Activated CD4-positive, alpha-beta T cell treated with anti-CD3 and anti-CD28 coated beads, Interleukin-2, amount 10 ng/mL, durations not matched to agents 7 days and 5 days (primary cell): ENCODE results near the gene TRIM75. TPM values are rescaled to one million over a fixed set of nuclear protein-coding genes. Genes with fewer than 3 reads are reported as not detected.
"Not testable (repeated sequence)": the region's sequence is repeated elsewhere in the genome, so short reads cannot be mapped to it uniquely, and the experiment has no call there.

Source experiments
- CTCF ChIA-PET: fragments of 350-600 bp; sonication (Branson Sonifier 250); formaldehyde crosslinking; loops from one replicate; lab custom pipeline; 2021; ENCODE audit warnings: antibody characterized with exemption; lab: Charles Lee
- POLR2A ChIA-PET: fragments of 350-600 bp; sonication (Branson Sonifier 250); formaldehyde crosslinking; loops from one replicate; lab custom pipeline; 2021; ENCODE audit warnings: antibody characterized with exemption; lab: Charles Lee
- DNase-seq: peaks from one replicate; pipeline ENCODE4 v3.0.0-alpha.2; 2020
- H3K27ac Mint-ChIP-seq: one replicate; pipeline ENCODE4 v1.8.0; 2021; ENCODE audit warnings: mild to moderate bottlenecking, moderate library complexity, mixed read lengths
- H3K27me3 Mint-ChIP-seq: one replicate; pipeline ENCODE4 v1.8.0; 2021; ENCODE audit warnings: mixed read lengths
- H3K36me3 Mint-ChIP-seq: one replicate; pipeline ENCODE4 v1.8.0; 2021; ENCODE audit warnings: low read depth, mixed read lengths
- H3K4me1 Mint-ChIP-seq: one replicate; pipeline ENCODE4 v1.8.0; 2021; ENCODE audit warnings: mixed read lengths
- H3K4me3 Mint-ChIP-seq: one replicate; pipeline ENCODE4 v1.8.0; 2021; ENCODE audit warnings: mild to moderate bottlenecking, moderate library complexity, mixed read lengths
- H3K9me3 Mint-ChIP-seq: one replicate; pipeline ENCODE4 v1.8.0; 2021; ENCODE audit warnings: mixed read lengths
- total RNA-seq, 2 experiments: library from RNA; stranded (reverse); gene quantifications; one replicate each; pipeline ENCODE4 v1.2.3, GENCODE V29; 2021

Gene TRIM75
- total RNA-seq, 2 experiments from 2014 or later: not detected

DNA sequence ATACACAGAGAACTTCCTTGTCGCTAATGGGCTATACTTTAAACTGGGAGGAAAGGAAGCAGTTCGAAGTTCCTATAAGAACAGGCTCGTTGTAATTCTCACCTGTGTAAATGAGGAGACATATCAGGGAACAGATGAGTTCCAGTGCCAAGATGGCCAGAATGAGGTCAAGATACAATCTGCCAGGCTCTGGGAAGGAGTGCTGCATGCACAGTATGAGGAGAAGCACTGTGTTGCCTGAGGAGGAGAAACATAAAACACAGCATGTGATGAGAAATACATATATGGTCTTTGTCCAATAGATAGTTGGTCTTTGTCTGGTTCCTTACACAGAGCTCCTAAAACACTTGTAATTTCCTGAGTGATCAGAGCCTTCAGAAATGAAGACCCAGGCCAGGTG, 34.7 kb downstream of the TRIM75 start:
- DNase-seq: no peak
- H3K27me3 Mint-ChIP-seq: no peaks in the 10 kb centered on the region
- ChIA-PET CTCF (no interaction called here), POLR2A (no interaction called here)
- no peaks in the 10 kb centered on the region for H3K4me1 Mint-ChIP-seq
- H3K4me3 Mint-ChIP-seq: no peak overlapping the region
- no peaks in the 10 kb centered on the region for H3K9me3 Mint-ChIP-seq
- no peak overlapping the region for H3K27ac Mint-ChIP-seq
- H3K36me3 Mint-ChIP-seq: peaks cover 14% of the 10 kb centered on the region

DNA sequence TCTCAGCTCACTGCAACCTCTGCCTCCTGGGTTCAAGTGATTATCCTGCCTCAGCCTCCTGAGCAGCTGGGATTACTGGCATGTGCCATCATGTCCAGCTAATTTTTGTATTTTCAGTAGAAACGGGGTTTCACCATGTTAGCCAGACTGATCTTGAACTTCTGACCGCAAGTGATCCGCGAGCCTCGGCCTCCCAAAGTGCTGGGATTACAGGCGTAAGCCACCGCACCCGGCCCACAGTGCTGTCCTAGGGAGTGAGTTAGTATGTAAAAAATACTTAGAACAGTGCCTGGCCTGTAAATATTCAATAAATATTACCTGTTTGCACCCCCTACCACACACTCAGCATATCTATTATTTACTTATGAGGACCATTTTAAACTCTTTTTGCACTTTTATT, 38.5 kb downstream of the TRIM75 start:
- POLR2A ChIA-PET, H3K9me3 Mint-ChIP-seq, H3K27me3 Mint-ChIP-seq, H3K36me3 Mint-ChIP-seq, DNase-seq, H3K4me3 Mint-ChIP-seq, H3K27ac Mint-ChIP-seq, H3K4me1 Mint-ChIP-seq: not testable (repeated sequence)
- CTCF ChIA-PET: interaction anchor here (0.7 kb wide), 1 partner anchor 47 kb away, joined by 3 read pairs; no protein-coding TSS in a partner anchor

DNA sequence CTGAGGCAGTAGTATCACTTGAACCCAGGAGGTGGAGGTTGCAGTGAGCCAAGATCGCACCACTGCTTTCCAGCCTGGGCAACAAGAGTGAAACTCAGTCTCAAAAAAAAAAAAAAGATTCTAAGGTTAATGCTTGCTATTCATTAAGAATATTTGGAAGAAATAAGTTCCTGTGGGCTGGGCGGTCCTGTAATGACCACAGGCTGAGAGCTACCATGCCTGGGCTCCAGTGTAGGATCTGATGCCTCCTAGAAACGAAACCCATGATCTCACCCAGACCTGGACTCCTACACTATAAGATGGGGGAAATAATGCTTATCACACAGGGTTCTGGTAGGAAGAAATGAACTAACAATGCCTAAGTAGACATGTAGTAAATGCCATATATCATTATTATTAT, 41.2 kb downstream of the TRIM75 start:
- no peak overlapping the region for H3K27ac Mint-ChIP-seq
- ChIA-PET CTCF (interaction anchor here (0.9 kb wide), 1 partner anchor 9 kb away, joined by 4 read pairs; no protein-coding TSS in a partner anchor), POLR2A (no interaction called here)
- no peak overlapping the region for H3K4me3 Mint-ChIP-seq
- DNase-seq: no peak
- H3K4me1 Mint-ChIP-seq: no peaks in the 10 kb centered on the region
- H3K36me3 Mint-ChIP-seq: peaks cover 5% of the 10 kb centered on the region
- no peaks in the 10 kb centered on the region for H3K9me3 Mint-ChIP-seq
- no peaks in the 10 kb centered on the region for H3K27me3 Mint-ChIP-seq

DNA sequence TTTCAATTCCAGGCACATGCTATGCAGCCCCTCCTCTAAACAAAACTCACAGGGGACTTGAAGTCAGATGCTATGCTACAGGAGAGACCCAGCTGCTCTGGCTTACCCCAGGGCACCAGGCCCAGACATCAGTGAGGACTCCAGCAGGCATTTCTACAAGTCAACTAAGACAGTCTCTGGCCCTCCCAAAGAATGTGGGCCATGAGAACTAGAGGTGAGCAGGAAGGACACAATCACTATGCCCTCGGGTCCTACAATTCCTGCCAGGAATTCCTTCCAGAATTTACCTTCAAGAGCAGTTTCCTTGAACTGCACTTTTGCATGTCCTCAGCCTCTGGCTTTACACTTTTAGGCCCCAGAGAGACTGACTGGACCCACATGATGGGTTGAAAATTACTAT, 41.6 kb downstream of the TRIM75 start:
- H3K36me3 Mint-ChIP-seq: peaks cover 5% of the 10 kb centered on the region
- POLR2A ChIA-PET: no interaction called here
- CTCF ChIA-PET: interaction anchor here (0.9 kb wide), 1 partner anchor 9 kb away, joined by 4 read pairs; no protein-coding TSS in a partner anchor
- H3K27ac Mint-ChIP-seq: no peak overlapping the region
- no peak for DNase-seq
- no peak overlapping the region for H3K4me3 Mint-ChIP-seq
- H3K4me1 Mint-ChIP-seq: no peaks in the 10 kb centered on the region
- H3K9me3 Mint-ChIP-seq: no peaks in the 10 kb centered on the region
- no peaks in the 10 kb centered on the region for H3K27me3 Mint-ChIP-seq

DNA sequence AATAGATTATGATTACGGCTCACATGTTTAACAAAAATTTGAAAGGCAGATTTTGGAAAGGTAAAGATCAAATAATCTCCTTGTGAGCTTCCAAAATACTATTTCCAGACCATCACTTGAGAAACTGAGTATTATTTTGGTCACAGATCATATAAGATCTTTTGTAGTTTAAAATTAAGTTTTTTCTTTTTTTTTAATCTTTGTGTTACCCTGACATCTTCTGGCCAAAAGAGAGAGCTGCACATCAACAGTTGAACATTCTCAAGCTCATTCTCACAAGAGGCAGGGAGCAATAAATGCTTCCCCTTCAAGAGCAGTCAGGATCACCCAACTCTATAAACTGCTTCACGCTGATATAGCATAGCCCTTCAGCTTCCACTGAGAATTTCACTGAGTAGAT, 43.1 kb downstream of the TRIM75 start:
- peak; percentile 7 for DNase-seq
- H3K4me1 Mint-ChIP-seq: no peaks in the 10 kb centered on the region
- H3K27me3 Mint-ChIP-seq: no peaks in the 10 kb centered on the region
- H3K27ac Mint-ChIP-seq: no peak overlapping the region
- no peaks in the 10 kb centered on the region for H3K9me3 Mint-ChIP-seq
- peaks cover 8% of the 10 kb centered on the region for H3K36me3 Mint-ChIP-seq
- ChIA-PET CTCF (interaction anchor here (0.6 to 1.5 kb wide), 6 partner anchors 10 to 999 kb away, joined by 3 to 5 read pairs (median 3); no protein-coding TSS in a partner anchor), POLR2A (no interaction called here)
- no peak overlapping the region for H3K4me3 Mint-ChIP-seq

GRCh38 chr4:165101641-165102040, 48.0 kb downstream of the TRIM75 start:
- Mint-ChIP-seq H3K27ac (peak overlapping the region; percentile 36), H3K27me3 (no peaks in the 10 kb centered on the region), H3K36me3 (peaks cover 8% of the 10 kb centered on the region), H3K4me1 (no peaks in the 10 kb centered on the region), H3K4me3 (no peak overlapping the region), H3K9me3 (no peaks in the 10 kb centered on the region)
- POLR2A ChIA-PET: no interaction called here
- CTCF ChIA-PET: no interaction called here
- DNase-seq: no peak

GRCh38 chr4:165106518-165106917, 52.9 kb downstream of the TRIM75 start:
- ChIA-PET POLR2A (no interaction called here), CTCF (interaction anchor here (0.8 to 2.6 kb wide), 3 partner anchors 9 to 132 kb away, joined by 4 to 6 read pairs (median 5); no protein-coding TSS in a partner anchor)
- H3K36me3 Mint-ChIP-seq: no peaks in the 10 kb centered on the region
- no peak overlapping the region for H3K27ac Mint-ChIP-seq
- no peak overlapping the region for H3K4me3 Mint-ChIP-seq
- no peaks in the 10 kb centered on the region for H3K9me3 Mint-ChIP-seq
- no peak for DNase-seq
- peaks cover 5% of the 10 kb centered on the region for H3K4me1 Mint-ChIP-seq
- H3K27me3 Mint-ChIP-seq: no peaks in the 10 kb centered on the region

Other genes with a start within 250 kb of the TRIM75 start
- not detected for gene APELA, start 176.7 kb upstream of the TRIM75 start, total RNA-seq
- 1 to 10 TPM; 1.1 to 1.3 TPM for gene TRIM61, start 76.2 kb upstream of the TRIM75 start, total RNA-seq
- not detected for gene TRIM60, start 21.9 kb upstream of the TRIM75 start, total RNA-seq
- 1 to 10 TPM; 7.0 to 8.1 TPM for gene TMEM192, start 59.0 kb downstream of the TRIM75 start, total RNA-seq
- gene KLHL2, start 153.7 kb downstream of the TRIM75 start, total RNA-seq: 10 to 100 TPM; 27.3 to 30.1 TPM